Coronary artery (tissue), 2 donors: ENCODE data around the gene PTPA.

ENCODE experiments used
- DNase-seq: peaks from one replicate; pipeline ENCODE4 v3.0.0-alpha.2; 2017; ENCODE audit warnings: low spot score
- H3K27ac ChIP-seq, 2 donors: fragments of 200-600 bp; sonication (generic); one replicate each; pipeline ENCODE4 v1.5.1; 2016 to 2019
- H3K4me3 ChIP-seq: fragments of 200-600 bp; sonication (generic); 2 replicates; pipeline ENCODE4 v1.5.1; 2016; ENCODE audit warnings: mild to moderate bottlenecking, moderate library complexity
- TF ChIP-seq, protein P1 (sequence below): fragments of 200-600 bp; sonication (generic); IDR thresholded peaks from one replicate; pipeline ENCODE4 v1.5.1; 2019; ENCODE audit warnings: antibody characterized with exemption

PTPA gene

DNA sequence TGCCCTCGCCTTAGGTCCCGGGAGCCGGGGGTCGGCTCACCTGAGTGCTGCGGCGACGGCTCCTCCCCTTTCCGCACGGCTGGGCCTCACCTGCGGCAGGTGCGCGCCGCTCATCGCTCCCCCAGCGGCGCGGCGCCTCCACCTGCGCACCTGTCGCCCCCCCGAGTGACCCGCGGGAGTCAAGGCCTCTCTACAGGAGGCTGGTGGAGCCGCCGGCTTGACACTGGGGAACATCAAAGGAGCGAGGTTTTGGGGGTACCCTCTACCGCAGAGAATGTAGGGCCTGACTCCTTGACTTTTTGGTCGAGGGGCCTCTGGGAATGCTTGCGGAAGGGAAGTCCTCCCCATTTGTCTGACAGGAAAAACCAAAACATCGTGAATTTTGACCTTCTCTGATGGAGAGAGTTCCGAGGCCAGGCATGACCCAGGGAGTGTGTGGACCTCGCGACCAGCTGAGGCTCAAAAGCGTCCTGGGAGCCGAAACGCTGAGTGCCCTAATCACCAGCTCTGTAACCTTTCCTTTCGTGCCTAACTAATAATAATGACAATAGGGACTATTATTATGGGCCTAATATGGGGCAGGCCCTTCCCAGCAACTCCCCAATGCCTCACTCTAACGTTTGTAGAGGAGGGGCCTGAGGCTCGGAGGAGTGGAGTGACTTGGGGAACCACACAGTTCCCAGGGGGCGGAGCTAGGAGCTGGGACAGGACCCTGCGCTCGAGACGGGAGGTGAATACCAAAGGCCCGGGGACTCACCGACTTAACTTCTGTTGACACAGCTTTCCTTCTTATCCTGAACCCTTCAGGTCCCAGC lies 67.6 kb downstream of the PTPA start:
- Histone ChIP-seq H3K4me3 (peak overlapping the region; percentile 96), H3K27ac (no peak overlapping the region)
- TF ChIP-seq, protein P1, sequence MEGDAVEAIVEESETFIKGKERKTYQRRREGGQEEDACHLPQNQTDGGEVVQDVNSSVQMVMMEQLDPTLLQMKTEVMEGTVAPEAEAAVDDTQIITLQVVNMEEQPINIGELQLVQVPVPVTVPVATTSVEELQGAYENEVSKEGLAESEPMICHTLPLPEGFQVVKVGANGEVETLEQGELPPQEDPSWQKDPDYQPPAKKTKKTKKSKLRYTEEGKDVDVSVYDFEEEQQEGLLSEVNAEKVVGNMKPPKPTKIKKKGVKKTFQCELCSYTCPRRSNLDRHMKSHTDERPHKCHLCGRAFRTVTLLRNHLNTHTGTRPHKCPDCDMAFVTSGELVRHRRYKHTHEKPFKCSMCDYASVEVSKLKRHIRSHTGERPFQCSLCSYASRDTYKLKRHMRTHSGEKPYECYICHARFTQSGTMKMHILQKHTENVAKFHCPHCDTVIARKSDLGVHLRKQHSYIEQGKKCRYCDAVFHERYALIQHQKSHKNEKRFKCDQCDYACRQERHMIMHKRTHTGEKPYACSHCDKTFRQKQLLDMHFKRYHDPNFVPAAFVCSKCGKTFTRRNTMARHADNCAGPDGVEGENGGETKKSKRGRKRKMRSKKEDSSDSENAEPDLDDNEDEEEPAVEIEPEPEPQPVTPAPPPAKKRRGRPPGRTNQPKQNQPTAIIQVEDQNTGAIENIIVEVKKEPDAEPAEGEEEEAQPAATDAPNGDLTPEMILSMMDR, result no peak
- peak; percentile 73 for DNase-seq

DNA sequence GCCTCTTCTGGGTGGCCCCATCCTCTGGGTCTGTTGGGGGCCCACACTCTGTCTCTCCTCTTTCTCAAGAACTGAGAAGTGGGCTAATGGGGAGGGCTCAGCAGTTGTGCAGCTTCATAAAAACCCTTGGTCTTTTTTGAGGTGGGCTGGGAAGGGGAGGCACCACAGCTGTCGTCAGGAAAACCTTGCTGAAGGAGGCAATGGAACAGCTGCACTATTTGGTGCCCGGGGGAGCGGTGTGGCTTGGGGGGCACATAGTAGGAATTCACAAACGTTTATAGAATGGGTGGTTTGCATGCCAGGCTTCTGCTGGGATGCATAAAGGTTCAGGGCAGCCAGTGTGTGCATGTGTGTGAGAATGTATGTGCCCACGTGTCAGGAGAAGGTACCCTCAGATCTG lies 70.0 kb downstream of the PTPA start:
- Histone ChIP-seq H3K4me3 (no peak overlapping the region), H3K27ac (no peak overlapping the region)
- no peak for DNase-seq
- TF ChIP-seq, protein P1, result no peak

DNA sequence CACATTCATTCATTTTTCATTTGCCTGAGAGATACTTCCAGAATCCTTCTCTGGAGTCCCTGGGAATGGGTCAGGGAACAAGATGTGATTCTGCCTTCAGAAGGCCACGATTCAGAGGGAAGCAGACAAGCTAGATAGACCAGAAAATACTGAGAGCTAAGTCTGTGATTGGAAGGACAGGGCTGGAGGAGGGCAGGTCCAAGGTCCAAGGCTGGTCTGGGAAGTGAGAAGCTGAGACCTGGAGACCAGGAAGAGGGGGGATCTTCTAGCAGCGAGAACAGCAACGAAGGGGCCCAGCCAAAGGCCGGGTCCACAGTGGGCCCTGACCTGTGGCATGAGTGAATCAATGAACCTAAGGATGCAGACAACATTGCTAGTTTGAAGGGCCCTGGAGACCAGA lies 70.9 kb downstream of the PTPA start:
- no peak overlapping the region for H3K4me3 ChIP-seq
- no peak for DNase-seq
- H3K27ac ChIP-seq, result no peak overlapping the region
- TF ChIP-seq, protein P1, result no peak

DNA sequence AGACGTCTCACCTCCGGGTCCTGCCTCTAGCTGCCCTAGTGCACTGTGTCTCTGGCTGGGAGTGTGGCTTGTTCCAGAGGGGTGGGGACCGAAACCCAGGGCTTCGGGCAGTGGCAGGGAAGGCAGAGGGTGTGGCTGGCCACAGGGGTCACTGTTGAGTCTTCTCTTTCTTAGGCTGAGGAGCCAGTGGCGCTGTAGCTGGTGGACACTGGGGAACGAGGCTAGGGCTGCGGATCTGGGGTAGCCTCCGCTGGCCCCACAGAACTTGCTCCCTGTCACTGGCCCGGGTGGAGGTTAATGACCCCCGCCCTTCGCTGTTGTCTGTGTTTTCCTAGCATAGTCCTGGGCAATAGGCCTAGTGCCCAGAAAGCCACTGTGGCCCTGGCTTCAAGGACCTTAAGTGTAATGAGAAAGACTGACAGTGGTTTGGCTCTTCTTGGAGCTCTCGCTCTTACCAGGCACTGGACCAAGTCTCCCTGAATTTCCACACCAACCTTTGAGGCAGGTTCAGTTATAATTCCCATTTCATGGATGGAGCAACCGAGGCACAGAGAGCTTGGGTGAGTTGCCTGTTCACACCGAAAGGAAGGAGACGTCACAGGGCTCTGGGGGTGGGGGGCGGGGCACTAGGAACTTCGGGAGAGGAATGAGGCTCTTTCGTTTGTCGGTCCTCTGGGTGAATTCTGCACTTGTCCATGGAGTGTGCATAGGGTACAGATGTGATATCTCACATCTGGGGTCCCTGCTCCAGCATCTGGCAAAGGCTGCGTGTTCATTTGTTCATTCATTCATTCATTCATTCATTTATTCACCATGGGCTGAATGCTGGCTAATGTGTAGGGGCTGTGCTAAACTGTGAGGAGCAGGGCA lies 71.6 kb downstream of the PTPA start:
- Histone ChIP-seq H3K4me3 (no peak overlapping the region), H3K27ac (no peak overlapping the region)
- TF ChIP-seq, protein P1, result no peak
- no peak for DNase-seq

DNA sequence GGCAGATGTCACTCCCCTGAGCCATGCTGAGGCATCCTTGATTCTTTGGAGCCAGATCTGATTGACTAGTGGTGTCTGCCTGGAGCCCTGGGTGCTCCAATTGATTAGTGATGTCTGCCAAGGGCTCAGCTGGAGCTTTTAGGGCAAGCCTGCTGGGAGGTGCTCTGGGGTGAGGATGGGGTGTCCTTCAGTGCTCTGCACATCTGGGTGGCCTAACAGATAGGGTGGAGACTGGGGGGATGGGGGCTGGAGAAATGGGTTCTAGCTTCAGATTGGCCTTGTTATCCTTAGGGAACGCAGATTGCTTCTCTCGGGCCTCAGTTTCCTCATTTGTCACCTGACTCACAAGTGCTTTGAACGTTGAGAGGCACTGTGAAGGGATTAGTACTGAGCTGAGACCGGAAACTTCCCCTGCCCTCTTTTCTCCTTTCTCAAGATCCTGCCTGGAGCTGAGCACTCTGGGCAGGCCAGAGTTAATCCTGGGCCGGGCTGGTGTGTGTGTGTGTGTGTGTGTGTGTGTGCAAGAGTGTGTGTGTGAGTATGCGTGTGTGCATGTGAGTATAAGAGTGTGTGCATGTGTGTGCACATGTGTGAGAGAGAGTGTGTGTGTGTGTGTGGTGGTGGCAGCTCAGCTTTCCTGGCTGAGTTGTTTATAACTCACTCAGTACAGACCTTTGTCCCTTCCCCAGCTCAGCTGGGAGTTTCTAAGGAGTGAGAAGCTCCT lies 72.4 kb downstream of the PTPA start:
- H3K27ac ChIP-seq, result no peak overlapping the region
- no peak for DNase-seq
- no peak overlapping the region for H3K4me3 ChIP-seq
- TF ChIP-seq, protein P1, result no peak

DNA sequence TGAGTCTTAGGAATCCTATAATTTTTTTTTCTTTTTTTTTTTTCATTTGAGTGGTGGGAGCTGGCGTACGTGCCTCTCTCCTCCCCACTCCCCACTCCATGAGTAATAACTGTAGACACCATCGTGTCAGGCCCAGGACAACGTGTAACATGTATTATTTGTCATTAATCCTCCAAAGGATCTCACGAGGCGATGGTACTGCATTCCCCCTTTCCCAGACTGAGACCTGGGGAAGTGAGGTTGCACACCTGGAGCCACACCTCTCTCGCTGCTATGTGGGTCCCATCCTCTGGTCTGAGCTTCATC lies 73.0 kb downstream of the PTPA start:
- H3K4me3 ChIP-seq, result no peak overlapping the region
- no peak overlapping the region for H3K27ac ChIP-seq
- TF ChIP-seq, protein P1, result no peak
- DNase-seq, result no peak
